Right lobe of liver (tissue), 4 donors: ENCODE results near the gene OR8H1.

Experiments
- CTCF ChIP-seq, 4 donors: fragments of 200-600 bp in 3 of 4; fragments of 450-650 bp in 1 of 4; IDR thresholded peaks; one replicate each; pipeline versions ENCODE4 v1.5.1 to v1.8.0; 2016 to 2022; ENCODE audit warnings: antibody characterized with exemption in 4 of 4, mild to moderate bottlenecking in 2 of 4
- POLR2A ChIP-seq: fragments of 450-650 bp; IDR thresholded peaks from one replicate; pipeline ENCODE4 v1.6.1; 2017; ENCODE audit warnings: antibody characterized with exemption, mild to moderate bottlenecking
- donor health status: DM: no; HTN: no; CAD: no.
- donor health status: DM: no; HTN: no; CAD: no.
- donor health status: DM: no; HTN: yes; CAD: no.

GRCh38 chr11:56333156-56333555 is 41.1 kb upstream of the OR8H1 start:
- TF ChIP-seq CTCF (IDR thresholded peaks at IDR 0.05): no peak
- no peak for TF ChIP-seq POLR2A
